ENCODE measurements around the gene ZFHX2. TPM values are rescaled to one million over a fixed set of nuclear protein-coding genes. Genes with fewer than 3 reads are reported as not detected.

Gene ZFHX2
- 0.26 and 1.5 TPM in 2 replicates for total RNA-seq (2014; rRNA removed; shearing (Covaris generic))

GRCh38 chr14:23551266-23552028 lies at the start of gene ZFHX2:
ZFHX2 (minus strand) TSS chr14:23551765; CDS start chr14:23535325, 16,440 bp downstream.

DNA sequence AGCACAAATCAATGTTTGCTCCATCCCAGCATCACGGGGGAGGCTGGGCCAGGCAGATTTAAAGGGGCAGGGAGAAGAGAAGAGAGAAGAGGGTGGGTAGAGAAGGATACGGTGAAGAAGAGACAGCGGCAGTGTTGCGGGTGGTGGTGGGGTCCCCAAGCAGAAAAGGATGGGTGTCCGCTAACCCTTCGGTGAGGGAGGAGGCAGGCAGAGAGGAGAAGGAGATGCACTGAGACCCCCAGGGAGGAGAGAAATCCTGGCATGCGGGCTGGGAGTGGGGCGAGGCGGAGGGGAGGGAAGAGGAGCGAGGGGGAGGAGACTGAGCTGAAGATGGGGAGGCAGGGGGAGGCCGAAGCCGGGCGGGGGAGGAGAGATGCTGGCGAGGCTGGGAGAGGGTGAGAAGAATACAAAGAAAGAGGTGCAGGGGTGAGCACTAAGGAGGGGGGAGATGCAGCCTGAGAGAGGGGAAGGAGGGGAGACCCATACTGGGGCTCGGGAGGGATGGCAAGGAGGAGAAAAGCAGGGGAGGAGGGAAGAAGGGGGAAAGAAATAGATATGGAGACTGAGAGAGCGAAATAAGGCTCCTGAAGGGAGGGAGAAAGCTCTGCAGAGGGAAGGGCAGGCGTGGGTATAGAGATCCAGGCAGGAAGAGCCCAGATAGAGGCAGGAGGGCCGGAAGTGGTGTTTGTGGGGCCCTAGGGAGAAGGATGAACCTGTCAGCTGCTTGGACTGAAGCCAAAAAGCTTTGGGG lies 27.2 kb upstream of the ZFHX2 start, which contains the start of gene JPH4:
TSS of gene JPH4 (minus strand) at position 231 of the 751 bp plus-strand sequence. CDS start 1,337 bp downstream, outside the sequence.

DNA sequence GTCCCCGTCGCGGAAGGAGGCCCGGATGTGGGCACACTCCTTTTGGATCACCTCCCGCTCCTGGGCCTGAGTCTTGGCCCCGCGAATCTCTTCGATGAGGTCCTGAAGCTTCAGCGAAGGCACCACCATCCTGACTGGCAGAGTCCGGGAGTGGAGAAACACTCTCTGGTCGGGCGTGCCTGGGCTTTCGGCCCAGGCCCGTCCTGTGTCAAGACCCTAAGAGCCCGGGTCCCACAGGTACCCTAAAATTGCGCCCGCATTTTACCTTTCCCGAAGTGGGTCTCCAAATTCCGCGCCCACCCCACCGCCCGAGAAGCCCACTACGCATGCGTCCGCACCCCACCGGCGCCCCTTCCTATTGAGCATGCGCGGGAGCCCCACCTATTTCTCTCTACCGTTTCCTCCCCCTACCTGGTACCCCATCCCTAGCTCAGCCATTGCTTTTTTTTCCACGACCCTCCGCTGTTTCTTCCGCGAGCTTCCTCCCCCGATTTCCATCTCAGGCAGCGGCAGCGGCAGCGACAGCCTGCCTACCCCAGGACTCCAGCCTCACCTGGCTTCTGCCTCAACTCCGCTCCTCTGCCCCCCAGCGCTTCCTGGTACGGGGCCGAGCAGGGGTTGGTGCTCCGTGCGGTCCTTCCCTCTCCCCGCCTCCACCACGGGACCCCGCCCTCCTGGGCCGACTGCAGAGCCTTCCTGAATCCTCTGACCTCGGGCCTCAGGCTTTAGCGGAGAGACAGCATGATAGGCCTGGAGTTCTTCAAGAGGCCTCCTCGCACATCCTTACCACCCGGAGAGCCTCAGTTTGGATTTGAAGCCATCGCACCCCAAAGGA lies 15.8 kb upstream of the ZFHX2 start, which contains the start of gene AP1G2:
TSS of gene AP1G2 (minus strand) at position 606 of the 835 bp plus-strand sequence. CDS start at position 129, 477 bp downstream.

DNA sequence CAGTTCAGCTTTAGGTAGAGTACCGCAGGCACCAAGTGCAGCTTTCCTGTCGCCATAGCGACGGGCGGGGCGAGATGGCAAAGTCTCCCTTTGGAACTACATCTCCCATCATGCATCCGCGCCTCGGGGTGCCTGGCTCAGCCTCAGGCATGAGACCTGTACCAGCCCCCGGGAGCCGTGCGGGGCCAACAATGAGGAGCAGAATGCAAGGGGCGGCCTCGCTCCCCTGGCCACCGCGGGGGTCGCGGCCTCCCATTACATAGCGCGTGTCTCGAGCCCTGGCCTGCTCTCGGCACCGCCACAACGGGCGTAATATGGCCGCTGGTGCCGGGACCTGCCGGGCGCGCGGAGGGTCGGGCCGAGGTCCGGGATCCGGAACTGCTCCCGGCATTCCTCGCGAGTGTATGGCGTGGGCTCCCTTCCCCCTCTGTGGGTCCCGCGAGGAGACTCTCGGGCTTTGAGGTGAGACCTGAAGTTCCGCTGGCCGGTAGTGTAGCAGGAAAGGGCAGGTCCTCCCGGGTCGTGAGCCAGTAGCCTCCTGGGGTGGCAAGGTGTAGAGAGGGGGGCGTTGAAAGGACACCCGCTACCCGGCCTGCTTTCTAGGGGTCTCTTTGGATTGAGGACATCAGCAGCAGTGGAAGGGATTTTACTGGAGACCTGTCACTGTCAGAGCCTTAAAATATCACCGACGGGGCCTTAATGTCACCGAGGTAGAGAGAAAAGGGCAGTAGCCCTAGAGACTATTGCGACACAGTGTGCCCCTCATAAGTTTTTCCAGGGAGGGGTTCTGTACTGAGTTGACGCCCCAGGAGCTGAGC lies 4.5 kb upstream of the ZFHX2 start, which contains the start of gene THTPA:
TSS of gene THTPA (plus strand) at position 390 of the 818 bp plus-strand sequence. CDS start 487 bp downstream, outside the sequence.

Other genes with a start within 250 kb of the ZFHX2 start
- 1.9 and 2.3 TPM in 2 replicates for gene PPP1R3E, start 248.9 kb downstream of the ZFHX2 start, total RNA-seq (2014; rRNA removed; shearing (Covaris generic))
- gene BCL2L2, start 244.9 kb downstream of the ZFHX2 start, total RNA-seq (2014; rRNA removed; shearing (Covaris generic)) = 16.5 and 29.4 TPM in 2 replicates
- gene PABPN1, start 230.3 kb downstream of the ZFHX2 start, total RNA-seq (2014; rRNA removed; shearing (Covaris generic)) = 61.8 and 73.0 TPM in 2 replicates
- 0.64 and 2.1 TPM in 2 replicates for gene SLC22A17, start 198.9 kb downstream of the ZFHX2 start, total RNA-seq (2014; rRNA removed; shearing (Covaris generic))
- gene EFS, start 186.6 kb downstream of the ZFHX2 start, total RNA-seq (2014; rRNA removed; shearing (Covaris generic)) = not detected in 2 replicates
- gene IL25, start 179.0 kb downstream of the ZFHX2 start, total RNA-seq (2014; rRNA removed; shearing (Covaris generic)) = not detected in 2 replicates
- 0.64 and 0.98 TPM in 2 replicates for gene CMTM5, start 174.7 kb downstream of the ZFHX2 start, total RNA-seq (2014; rRNA removed; shearing (Covaris generic))
- not detected in 2 replicates for gene MYH6, start 143.5 kb downstream of the ZFHX2 start, total RNA-seq (2014; rRNA removed; shearing (Covaris generic))
- gene MYH7, start 116.1 kb downstream of the ZFHX2 start, total RNA-seq (2014; rRNA removed; shearing (Covaris generic)) = not detected in 2 replicates
- 74.9 and 83.3 TPM in 2 replicates for gene NGDN, start 82.1 kb downstream of the ZFHX2 start, total RNA-seq (2014; rRNA removed; shearing (Covaris generic))
- 15.9 and 23.6 TPM in 2 replicates for gene THTPA, start 4.5 kb upstream of the ZFHX2 start, total RNA-seq (2014; rRNA removed; shearing (Covaris generic))
- 10.2 and 15.8 TPM in 2 replicates for gene AP1G2, start 16.0 kb upstream of the ZFHX2 start, total RNA-seq (2014; rRNA removed; shearing (Covaris generic))
- gene JPH4, start 27.0 kb upstream of the ZFHX2 start, total RNA-seq (2014; rRNA removed; shearing (Covaris generic)) = not detected in 2 replicates
- 14.6 and 15.6 TPM in 2 replicates for gene DHRS2, start 84.6 kb upstream of the ZFHX2 start, total RNA-seq (2014; rRNA removed; shearing (Covaris generic))

Measured in A375 (cell line).